HG03521 (cell line): ENCODE data around the gene TAS2R39.
A peak's percentile ranks its signal among the peaks of the same experiment; 100 is the strongest.
"Not testable (repeated sequence)": the region's sequence is repeated elsewhere in the genome, so short reads cannot be mapped to it uniquely, and the experiment has no call there.

Experiments
- ATAC-seq: cut with Tn5 transposase; IDR thresholded peaks from one replicate; pipeline ENCODE4 v1.9.1; 2021; ENCODE audit warnings: mild to moderate bottlenecking, moderate library complexity; ENCODE audit not compliant: unreplicated experiment

TAS2R39 gene

DNA sequence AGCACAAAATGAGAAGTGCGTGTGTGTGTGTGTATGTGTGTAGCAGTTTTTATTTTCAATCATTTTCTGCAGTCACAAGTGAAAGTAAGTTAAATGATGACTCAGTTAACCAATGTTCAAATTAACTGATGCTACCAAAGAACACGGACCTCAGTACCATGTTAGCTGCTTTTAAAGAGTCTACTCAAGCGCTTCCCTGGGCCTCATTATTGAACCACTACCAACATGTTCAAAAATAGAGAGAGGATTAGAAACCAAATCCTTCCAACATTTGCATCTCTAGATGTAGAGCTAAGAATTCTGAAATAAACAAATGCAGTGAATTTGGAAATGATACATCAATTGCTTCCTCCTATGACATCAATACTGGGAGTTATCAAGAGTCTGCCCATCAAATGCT lies at the start of gene TAS2R39:
TAS2R39 (plus strand) TSS at position 396 of the 400 bp plus-strand sequence; CDS start at position 396, 0 bp downstream.
- no peak for ATAC-seq

DNA sequence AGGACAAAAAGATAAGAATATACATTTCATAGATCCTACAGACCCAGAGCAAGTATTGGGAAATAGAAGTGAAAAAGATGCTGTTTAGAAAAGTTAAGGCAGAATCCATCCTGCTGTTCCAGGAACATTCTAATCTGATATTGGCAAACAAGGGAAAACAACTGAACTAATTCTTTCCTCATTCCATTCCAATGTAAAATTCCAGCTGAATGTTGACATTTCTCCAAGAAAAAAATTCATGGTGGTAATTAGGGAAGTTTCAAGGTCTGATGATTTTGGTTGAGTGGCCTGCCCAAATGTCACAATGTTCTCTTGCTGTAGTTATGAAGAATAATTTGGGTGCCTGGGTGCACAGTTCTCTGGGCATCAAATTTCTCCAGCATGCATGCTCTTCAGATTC lies 36.1 kb upstream of the TAS2R39 start:
- ATAC-seq = no peak

DNA sequence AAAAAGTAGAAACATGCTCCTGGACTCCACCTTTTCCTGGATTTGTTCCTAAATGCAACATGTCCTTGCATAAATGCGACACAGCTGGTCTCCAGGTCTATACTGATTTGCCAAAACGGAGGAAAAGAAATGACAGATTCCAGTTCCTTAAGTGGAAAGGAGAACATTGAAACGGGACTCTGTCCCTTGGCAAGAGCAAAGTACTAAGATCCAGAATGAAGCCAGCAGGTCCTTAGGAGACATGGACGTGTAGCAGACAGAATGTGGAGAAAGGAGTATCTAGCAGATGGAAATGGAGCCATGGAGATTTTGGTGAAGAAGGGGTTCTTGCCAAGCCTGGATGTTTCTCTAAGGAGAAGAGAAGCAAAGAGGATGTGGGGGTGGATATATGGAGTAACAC lies 35.2 kb upstream of the TAS2R39 start:
- ATAC-seq = no peak

DNA sequence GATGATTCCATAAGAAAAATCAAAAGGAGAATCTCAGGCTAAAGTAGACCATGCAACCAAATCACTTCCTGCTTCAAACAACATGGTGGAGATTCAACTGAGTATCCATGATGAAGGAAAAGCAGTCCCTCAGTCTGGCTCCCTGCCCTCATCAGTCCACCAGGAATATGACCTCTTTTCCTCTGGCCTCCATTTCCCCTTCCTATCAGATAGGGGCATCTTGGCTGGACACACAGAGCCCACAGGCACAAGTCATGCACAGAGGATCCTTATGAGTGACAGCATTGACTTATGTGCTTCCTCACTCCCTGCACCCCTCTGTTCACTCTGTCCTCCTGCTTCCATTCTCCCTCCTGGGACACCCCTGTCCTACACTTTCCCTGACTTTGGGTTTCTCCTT lies 34.6 kb upstream of the TAS2R39 start:
- ATAC-seq = no peak

DNA sequence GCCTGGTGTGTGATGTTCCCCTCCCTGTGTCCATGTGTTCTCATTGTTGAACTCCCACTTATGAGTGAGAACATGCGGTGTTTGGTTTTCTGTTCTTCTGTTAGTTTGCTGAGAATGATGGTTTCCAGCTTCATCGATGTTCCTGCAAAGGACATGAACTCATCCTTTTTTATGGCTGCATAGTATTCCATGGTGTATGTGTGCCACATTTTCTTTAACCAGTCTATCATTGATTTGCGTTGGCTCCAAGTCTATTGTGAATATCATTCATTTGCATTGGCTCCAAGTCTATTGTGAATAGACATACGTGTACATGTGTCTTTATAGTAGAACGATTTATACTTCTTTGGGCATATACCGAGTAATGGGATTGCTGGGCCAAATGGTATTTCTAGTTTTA lies 32.5 kb upstream of the TAS2R39 start:
- ATAC-seq = not testable (repeated sequence)

DNA sequence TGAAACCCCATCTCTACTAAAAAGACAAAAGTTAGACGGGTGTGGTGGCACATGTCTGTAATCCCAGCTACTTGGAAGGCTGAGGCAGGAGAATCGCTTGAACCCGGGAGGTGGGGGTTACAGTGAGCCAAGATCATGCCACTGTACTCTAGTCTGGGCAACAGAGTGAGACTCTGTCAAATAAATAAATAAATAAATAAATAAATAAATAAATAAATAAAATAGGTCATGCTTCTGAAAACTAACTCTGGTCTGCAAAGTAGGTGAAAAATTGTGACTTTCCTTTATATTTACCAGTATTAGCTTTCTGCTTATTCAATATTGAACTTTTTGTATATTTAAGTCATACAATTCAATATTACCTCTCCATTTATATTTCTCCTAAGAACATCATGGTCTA lies 24.6 kb upstream of the TAS2R39 start:
- ATAC-seq = not testable (repeated sequence)

DNA sequence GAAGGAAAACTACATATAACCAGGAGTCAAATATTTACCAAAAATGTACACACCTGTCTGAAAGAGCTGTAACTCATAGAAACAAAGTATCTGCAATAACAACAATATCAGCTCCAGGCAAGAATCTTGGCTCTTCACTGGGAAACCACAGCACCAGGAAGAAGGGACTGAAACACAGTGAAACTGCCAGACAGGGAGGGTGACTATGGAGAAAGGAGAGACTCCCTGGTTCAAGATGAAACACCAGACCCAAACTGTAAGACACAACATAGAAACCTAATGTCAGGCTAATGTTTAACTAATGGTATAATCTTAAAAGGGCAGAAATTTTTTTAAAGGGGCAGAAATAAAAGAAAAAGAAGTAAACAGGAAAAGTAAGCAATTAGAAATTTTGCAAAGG lies 11.5 kb upstream of the TAS2R39 start:
- ATAC-seq = no peak

DNA sequence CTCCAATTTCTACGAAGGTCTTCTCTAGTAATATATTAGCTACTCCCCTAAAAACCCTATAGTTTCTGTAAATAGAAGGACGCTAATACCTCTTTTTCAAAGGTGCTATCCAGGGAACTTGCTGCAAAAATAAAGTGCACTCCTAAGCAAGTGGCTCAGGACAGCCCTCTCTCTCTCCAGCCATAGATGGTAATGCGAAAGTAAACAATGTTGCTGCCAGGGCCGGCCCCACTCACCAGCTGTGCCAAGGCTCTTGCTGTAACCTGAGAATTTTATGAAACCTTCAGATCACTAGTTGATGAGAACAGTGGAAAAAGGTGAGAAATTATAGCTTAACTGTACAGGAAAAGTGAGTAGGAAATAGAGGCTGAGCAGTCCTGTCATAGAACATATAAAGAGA lies 10.9 kb upstream of the TAS2R39 start:
- no peak for ATAC-seq

DNA sequence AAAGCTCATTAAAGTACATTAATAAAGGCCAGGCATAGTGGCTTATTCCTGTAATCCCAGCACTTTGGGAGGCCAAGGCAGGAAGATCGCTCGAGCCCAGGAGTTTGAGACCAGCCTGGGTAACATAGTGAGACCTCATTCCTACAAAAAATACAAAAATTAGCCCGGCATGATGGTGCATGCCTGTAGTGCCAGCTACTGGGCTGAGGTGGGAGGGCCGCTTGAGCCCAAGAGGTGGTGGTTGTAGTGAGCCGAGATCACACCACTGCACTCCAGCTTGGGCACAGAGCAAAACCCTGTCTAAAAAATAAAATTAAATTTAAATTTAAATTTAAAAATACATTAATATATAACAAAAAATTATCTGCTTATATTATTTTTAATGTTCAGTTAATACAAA lies 7.1 kb upstream of the TAS2R39 start:
- ATAC-seq = no peak

DNA sequence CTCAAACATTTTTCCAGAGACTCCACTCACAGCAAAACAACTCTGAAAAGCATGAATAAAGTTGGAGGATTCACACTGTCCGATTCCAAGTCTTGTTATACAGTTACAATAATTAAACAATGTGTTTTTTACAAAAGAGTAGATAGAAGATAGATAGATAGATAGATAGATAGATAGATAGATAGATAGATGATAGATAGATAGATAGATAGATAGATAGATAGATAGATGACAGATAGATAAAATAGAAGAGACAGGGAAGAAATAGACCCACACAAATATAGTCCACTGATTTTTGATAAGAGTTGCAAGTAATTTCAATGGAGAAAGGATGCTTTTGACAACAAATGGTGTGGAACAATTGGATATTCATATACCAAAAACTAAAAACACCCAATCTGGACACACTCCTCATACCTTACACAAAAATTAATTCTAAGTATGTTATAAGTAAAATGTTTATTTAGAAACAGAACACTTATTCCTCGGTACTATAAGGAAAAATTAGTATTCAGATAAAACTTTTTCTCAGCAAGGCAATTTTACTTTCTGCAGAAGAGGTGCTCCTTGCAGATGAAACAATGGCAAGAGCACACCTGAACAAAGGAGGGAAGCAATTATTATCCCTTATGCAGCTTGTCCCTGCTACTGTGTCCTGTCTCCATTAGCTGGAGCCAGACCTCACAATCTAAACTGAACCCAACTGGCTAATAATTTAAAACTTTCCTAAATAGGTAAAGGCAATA lies 5.7 kb upstream of the TAS2R39 start:
- no peak for ATAC-seq

DNA sequence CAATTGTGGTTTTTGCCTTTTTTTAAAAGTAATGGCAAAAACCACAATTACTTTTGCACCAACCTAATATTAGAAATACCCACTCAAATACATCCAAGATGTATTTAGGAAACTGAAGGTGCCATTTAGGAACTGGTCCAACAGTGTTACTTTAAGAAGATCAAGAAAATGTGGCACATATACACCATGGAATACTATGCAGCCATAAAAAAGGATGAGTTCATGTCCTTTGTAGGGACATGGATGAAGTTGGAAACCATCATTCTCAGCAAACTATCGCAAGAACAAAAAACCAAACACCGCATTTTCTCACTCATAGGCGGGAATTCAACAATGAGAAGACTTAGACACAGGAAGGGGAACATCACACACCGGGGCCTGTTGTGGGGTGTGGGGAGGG lies 2.4 kb upstream of the TAS2R39 start:
- ATAC-seq = not testable (repeated sequence)

DNA sequence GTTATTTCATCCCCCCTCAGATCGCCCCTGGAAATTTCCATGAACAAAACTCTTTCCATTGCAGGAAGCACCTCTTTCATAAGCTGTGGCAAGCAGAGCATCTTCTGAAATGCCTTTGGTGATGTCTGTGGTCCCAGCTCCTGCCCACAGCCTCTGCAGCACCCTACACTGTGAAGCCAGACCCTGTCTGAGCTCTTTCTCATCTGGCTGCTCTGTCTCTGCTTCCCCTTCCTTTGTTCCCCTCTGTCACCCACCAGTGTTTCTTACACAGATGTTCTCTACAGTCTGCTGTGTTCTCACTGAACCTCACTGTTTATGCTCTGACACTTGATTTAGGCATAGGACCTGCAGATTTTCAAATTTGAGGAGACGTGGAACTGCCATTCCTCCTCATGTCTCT lies 1.9 kb upstream of the TAS2R39 start:
- no peak for ATAC-seq

DNA sequence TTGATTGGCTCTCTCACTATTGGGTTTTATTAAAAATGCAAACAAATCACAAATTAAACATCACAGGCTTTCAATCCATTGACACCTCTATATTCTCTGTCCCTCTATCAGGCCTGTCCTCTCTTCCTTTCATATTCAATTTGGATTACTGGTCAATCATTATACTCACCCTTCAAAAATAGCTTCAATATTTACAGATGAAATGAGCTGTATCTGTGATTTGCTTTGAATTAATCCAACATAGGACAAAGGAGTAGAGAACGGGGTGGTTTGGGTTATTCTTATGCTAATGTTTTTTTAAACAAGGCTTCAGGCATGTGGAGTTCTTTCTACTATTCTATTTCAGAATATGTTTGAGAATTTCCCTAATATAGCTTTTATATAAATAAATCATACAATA lies 2.3 kb downstream of the TAS2R39 start:
- ATAC-seq = no peak

DNA sequence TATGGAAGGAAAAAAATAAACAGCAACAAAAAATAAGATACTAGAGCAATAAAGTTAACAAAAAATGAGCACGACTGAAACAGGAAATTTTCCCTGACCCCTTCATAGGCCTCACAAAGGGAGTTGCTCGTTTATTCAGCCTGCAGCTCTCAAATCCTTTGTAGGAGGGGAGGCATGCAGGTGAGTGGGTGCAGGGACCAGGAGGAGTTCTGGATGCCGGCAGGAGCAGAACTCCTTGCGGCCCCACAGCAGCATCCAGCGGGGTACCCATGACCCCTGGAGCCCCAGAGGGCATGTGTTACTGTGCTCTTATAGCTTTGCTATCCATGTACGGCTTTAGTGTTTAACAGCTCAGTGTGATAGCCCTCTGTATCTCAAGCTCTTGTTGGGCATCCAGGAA lies 5.8 kb downstream of the TAS2R39 start:
- no peak for ATAC-seq

DNA sequence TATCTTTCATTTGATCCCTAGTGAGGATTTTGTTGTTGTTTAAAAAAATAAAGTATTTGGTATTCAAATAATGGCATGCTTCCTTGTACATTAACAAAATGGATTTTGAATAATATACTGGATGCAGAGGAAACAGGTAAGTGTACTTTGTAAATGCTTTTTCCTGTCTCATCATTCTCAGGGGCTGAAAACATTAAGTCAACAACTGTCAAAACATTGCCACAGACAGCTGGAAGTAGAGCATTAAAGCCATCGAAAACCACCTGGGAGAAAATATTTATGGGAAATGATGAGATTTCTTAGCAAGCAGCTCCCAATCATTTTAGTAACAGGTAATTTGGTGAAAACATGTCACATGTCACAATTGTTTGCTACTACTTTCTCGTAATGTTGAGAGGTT lies 10.7 kb downstream of the TAS2R39 start:
- no peak for ATAC-seq

DNA sequence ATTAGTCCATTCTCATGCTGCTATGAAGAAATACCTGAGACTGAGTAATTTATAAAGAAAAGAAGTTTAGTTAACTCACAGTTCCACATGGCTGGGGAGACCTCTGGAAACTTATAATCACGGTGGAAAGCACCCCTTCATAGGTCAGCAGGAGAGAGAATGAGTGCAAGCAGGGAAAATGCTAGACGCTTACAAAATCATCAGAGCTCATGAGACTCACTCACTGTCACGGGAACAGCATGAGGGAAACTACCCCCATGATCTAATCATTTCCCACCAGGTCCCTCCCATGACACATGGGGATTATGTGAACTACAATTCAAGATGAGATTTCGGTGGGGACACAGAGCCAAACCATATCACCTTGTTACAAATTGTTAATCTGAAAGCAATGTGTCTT lies 15.8 kb downstream of the TAS2R39 start:
- ATAC-seq = no peak

DNA sequence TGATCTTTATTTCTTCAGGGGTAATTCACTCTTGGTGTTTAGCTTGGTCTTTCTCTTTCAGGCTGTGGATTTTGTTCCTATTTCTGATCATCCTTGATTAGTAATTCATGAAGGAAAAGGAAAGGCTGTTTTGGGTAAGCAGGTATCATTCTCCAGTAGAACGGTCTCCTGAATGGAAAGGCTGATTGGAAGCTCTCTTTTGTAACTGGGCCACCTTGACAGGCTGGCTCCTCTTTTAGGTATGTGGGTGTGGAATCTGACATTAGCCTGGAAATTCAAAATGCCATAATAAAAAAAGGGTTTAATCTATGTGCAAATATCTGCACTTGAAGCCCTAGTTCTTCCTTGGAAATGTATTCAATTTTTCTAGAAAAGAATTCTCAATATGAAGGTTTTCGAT lies 18.9 kb downstream of the TAS2R39 start:
- no peak for ATAC-seq

DNA sequence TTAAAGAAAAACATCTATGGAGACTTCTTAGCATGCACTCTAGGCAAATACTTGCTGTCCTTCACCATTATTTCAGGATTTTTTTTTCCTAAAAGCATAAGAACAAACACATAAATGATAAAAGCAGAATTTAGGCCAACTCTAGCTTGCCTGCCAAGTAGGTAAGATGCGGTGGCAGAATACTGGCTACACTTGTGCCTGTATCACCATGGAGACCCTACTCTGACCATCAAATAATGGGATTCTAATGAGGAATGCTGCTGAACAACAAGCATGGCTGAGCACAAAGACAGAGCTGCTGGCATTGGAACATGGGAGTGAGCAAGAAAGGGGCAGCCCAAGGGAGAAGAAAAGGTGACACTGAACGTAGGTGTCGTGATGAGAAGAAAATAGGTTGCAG lies 20.2 kb downstream of the TAS2R39 start:
- ATAC-seq = no peak

DNA sequence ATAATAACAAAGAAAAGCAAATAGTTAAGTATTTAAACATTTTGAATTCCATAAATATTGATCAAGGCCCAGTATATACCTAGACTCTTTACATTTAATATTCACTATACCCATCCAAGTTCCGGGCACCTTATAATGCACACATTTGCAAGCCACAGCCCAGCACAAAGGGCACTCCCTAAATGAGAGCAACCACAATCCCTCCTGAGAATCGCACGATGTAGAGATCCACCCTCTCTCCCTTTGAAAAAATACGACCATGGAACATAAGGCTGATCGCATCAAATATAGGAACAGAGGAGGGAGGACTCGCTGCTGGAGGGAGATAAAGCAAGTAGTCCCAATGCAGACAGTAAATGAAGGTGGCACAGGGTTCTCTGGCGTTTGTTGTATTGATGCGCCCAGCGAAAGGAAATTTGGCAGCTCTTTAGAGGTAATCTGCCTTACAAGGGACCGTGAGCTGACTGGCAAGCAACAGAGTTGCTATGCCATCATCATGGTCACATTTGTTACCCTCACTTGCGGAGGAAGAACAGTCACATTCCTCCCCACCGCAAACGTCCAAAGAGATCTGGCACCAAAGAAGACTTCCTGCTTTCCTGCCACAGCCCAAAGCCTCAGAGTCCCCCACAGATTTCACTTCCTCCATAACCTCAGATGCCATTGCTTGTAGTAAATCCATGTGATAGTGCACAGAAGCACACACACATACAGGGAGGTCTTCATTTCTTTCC lies 22.5 kb downstream of the TAS2R39 start:
- peak; percentile 59 for ATAC-seq

DNA sequence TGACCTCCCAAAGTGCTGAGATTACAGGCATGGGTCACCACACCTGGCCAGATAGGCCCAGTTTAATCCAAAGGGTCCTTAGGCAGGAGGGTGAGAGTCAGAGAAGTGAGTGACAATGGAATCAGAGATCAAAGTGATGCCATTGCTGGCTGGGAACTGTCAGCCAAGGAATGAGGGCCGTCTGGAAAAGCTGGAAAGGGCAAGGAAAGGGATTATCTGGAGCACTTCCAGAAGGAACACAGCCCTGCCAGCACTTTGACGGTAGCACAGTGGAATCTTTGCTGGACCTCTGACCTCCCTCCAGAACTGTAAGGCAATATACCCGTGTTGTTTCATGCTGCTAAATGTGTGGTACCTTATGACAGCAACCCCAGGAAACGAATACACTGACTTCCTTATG lies 27.3 kb downstream of the TAS2R39 start:
- no peak for ATAC-seq

DNA sequence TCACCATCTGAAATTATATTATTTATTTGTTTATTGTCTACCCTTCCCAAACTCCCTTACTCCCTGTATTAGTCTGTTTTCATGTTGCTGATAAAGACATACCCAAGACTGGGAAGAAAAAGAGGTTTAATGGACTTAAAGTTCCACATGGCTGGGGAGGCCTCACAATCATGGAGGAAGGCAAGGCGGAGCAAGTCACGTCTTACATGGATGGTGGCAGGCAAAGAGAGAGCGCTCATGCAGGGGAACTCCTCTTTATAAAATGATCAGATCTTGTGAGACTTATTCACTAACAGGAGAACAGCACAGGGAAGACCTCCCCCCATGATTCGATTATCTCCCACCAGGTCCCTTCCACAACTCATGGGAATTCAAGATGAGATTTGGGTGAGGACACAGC lies 30.3 kb downstream of the TAS2R39 start:
- ATAC-seq = not testable (repeated sequence)
